Glomerular visceral epithelial cell (primary cell): ENCODE results near the gene ZNF26.
A peak's percentile ranks its signal among the peaks of the same experiment; 100 is the strongest.
"Not testable (repeated sequence)": the region's sequence is repeated elsewhere in the genome, so short reads cannot be mapped to it uniquely, and the experiment has no call there.

Experiments
- DNase-seq: peaks from one replicate; pipeline ENCODE4 v3.0.0-alpha.2; 2016; ENCODE audit errors: extremely low spot score

ZNF26 gene, protein sequence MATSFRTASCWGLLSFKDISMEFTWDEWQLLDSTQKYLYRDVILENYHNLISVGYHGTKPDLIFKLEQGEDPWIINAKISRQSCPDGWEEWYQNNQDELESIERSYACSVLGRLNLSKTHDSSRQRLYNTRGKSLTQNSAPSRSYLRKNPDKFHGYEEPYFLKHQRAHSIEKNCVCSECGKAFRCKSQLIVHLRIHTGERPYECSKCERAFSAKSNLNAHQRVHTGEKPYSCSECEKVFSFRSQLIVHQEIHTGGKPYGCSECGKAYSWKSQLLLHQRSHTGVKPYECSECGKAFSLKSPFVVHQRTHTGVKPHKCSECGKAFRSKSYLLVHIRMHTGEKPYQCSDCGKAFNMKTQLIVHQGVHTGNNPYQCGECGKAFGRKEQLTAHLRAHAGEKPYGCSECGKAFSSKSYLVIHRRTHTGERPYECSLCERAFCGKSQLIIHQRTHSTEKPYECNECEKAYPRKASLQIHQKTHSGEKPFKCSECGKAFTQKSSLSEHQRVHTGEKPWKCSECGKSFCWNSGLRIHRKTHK

DNA sequence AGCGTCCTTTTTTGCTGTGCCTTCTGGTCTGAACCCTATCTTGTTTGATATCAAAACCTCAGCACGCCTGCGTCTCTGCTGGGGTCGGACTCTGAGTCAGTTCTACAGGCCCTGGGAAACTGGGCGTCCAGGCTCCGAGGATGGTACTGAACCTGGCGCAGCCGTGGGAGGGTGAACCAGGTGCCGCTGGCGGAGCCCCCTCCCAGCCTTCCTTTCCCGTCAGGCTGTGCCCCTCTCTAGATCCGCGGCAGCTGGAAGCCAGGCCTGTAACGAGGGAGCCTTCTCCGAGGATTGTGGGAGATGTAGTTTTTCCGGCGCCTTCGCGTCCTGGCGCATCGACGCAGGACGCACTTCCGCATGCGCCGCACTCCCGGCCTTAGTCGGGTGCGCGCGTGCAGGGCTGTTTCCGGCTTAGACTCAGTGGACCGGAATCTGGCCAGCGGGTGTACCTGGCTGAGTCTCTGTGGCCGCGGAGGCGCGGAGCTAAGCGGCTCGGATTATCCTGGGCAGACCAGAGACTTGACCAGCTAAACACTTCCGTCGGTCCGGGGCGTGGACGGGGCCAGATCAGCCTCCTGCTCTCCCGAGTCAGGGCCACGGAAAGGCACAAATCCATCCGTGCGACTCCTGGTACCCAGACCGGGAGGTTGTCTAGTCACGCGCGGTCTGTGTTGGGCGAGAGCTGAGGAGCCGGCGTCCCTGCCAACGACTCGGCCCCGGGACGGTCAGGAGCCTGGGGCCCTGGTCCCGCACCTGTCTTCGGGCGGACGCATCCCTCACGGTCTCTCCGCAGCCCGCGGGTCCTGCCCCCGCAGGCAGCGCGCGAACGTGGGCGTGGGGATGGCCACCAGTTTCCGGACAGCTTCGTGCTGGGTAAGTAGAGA is at the start of gene ZNF26:
TSS of gene ZNF26 (plus strand) at position 367 of the 884 bp plus-strand sequence. CDS start at position 841, 474 bp downstream.
- DNase-seq: peak; percentile 89

DNA sequence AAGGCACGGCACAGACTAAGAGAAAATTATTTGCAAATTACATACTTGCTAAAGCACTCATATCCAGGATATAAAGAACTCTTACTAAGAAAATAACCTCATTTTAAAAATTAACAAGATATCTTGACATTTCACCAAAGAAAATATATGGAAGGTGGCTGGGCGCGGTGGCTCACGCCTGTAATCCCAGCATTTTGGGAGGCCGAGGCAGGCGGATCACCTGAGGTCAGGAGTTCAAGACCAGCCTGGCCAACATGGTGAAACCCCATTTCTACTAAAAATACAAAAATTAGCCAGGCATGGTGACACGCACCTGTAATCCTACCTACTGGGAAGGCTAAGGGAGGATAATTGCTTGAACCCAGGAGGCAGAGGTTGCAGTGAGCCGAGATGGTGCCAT is 49.2 kb upstream of the ZNF26 start:
- DNase-seq: not testable (repeated sequence)

DNA sequence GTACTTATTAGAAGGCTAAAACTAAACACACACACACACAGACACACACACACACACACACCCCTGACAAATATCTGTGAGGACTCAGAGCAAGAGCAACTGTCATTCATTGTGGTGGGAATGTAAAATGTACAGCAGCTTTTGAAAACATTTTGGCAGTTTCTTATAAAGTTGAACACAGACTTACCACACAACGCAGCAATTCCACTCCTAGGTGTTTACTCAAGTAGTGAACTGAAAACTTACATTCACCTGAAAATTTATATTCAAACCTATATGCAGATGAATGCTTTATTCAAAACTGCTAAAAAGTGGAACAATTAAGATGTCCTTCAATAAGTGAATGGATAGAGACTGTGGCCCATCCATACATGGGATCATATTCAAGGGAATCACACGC is 48.7 kb upstream of the ZNF26 start:
- no peak for DNase-seq

DNA sequence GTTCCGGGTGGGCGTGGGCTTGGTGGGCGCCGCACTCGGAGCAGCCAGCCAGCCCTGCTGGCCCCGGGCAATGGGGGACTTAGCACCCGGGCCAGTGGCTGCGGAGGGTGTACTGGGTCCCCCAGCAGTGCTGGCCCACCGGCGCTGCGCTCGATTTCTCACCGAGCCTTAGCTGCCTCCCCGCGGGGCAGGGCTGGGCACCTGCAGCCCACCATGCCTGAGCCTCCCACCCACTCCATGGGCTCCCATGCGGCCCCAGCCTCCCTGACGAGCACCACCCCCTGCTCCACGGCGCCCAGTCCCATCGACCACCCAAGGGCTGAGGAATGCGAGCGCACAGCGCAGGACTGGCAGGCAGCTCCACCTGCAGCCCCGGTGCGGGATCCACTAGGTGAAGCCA is 47.4 kb upstream of the ZNF26 start:
- not testable (repeated sequence) for DNase-seq

DNA sequence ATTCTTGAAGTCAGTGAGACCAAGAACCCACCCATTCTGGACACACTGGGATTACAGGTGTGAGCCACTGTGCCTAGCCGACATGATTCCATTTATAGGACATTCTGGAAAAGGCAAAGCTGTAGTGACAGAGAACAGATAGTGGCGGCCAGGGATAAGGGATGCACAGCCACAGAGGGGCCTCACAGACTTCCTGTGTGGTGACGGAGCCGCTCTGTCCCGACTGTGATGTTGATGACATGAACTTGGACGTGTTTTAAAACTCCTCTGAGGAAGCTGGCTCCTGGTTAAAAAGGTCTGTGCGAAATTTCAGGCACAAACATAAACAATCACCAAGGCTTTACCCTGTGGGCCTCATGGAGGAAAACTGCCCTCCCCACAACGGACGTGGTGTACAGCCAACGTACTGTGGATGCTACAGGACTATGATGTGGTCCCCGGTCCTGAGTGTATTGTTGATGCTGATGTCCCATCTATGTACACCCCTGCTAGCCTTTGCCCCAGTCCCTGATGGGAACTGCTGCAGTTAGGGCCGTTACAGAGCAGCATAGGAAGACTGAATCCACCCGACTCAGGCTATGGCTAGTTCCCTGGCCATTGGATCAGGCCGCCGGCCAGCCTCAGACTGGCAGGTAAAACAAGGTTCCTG is 46.0 kb upstream of the ZNF26 start:
- DNase-seq: no peak

DNA sequence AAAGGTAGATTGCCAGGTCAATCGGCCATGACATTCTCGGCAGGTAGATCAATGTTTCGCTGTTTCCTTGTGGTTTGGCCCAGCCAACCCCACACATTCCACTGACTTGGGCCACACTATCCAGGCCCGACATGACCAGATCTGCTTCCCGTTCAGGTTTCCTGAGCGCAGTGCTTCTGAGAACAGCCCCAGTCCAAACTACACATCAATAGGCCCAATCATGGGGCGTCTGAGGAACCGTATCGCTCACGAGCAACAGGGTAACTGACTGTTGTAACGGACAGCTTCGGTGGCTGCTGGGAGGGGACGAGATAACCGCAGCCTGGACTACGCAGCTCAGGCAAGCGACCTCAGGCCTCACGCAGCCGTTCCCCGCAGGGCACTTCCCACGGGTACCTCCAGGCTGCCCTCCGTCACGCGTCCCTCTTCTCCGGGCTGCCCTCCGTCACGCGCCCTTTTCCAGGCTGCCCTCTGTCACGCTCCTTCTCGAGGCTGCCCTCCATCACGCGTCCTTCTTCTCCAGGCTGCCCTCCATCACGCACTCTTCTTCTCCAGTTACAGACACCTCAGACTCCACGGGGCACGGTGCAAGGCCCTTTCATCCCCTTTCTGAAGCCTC is 44.7 kb upstream of the ZNF26 start:
- no peak for DNase-seq

DNA sequence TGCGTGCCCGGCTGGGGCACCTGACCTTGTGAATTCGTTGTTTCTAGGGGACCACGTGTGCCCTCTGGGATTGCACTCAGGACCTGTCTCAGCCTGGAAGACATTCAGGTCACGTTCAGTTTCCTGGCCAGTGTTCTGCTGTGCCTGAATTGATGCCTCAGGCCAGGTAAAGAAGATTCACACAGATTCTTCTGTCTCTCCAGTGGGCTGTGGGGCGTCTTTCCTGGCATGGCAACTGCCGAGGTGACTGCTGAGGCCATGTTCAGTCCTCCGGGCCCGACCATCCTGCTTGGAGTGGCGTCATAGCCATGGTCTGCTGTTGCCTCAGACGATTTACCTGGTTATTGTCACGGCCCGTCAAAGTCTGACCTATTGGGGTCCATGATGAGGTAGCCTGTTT is 43.6 kb upstream of the ZNF26 start:
- no peak for DNase-seq

DNA sequence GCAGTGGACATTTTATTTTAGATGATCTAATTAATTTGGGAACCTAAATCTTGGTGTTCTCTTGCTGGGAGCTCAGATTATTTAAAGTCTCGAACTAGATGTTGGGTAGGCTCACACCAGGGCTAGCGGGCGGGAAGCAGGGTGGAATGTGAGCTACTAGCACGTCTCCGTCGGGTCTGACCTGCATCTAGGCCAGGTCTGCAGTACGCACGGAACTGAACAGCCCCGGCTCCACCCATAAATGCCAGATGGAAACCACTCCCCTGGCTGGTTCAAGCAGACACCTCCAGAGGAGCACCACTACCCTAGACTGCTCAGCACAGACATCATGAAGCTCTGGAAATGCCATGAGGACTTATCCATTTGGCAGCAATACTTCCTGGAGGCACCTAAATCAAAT is 40.4 kb upstream of the ZNF26 start:
- DNase-seq: no peak

DNA sequence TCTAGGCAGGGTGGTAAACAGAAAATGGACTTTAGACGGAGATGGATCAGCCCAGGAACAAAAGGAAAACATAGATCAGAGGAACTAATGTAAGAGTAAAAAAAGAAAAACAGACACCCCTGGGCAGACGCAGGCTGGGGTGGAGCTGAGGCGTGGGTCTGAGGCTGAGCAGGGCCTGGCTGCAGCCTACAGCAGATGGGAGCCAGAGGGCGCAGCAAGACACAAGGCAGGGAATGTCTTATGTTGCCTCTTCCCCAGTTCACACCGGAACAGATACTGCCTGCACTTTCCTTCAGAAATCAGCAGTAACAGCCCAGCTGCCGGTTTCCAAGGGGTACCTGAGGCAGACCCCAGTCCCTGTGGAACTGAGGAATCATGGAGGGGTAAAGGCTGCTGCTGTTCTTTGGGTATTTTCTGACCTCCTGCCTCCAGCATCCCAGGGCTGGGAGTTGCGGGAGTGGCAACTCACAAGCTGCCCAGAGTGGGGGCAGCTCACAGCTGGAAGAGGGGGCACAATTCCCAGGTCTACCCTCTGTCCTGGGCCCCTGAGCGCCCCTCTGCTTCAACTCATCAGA is 39.8 kb upstream of the ZNF26 start:
- DNase-seq: no peak

DNA sequence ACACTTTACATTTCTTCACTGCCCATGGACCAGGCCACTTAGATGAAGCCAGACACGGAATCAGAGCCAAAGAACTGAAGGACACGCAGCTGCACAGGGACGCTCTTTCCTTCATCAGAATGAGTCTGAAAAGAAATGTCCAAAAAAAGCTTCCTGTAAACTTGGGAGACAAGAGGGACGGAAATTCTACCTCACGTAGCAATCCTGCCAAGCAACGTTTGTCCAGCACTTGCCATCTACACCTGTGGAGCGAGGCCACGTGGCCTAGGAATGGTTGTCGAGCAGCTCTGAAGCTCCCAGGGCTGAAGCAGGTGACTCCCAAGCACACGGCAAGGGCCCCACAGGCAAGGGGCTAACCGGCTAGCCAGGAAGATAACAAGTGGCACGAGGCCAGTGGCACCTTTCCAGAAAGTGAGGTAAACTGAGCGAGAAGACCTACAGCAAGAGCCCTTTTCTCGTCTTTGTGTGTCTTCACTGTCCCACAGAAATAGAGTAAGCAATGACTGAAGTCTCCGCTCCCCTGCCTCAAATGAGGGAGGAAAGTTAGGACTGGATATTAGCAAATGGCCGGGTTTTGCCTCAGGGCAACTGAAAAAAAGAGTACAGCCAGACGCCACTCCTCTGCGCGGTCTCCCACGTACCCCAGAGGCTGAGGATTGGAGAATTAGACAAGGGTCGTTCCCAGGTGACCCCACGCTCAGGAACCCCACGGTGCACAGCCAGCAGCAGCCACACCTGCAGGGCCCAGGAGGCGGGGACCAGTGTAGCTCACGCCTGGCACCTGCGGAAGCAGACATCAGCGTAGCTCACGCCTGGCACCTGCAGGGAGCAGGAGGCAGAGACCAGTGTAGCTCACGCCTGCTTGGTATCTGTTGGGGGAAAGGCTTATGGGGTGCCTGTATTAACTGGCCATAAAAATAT is 37.8 kb upstream of the ZNF26 start:
- DNase-seq: no peak

DNA sequence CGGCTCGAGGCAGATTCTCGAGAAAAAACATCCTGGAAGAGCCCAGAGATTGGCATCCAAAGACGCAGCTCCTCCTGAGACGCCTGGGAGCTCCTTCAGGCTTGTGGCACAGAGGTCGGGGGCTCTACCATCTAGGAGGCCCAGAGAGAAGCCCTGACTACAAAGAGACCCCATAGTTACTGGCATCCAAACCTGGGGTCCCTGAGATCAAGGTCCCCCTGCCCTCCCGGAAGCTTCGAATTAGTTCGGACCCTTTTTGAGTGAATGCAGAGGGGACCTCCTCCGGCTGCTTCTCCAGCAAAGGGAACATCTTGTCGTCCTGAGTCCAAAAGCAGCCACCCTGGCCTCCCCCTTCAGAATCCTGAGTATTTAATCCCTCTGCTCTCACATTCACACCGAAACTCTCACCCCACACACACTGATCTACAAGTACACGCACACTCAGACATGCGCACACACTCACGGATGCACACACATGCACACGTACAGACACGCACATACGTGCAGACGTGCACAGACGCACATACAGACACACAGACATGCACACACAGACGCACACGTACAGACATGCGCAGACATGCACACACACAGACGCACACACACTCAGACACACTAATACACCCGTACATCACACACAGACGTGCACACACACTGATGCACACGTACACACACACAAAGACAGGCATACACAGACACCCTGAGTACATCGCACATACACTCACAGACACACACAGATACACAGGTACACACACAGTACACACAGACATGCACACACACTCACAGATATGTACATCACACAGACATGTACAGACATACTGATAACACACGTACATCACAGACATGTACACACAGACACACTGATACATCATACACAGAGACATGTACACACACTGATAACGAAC is 36.0 kb upstream of the ZNF26 start:
- DNase-seq: no peak

DNA sequence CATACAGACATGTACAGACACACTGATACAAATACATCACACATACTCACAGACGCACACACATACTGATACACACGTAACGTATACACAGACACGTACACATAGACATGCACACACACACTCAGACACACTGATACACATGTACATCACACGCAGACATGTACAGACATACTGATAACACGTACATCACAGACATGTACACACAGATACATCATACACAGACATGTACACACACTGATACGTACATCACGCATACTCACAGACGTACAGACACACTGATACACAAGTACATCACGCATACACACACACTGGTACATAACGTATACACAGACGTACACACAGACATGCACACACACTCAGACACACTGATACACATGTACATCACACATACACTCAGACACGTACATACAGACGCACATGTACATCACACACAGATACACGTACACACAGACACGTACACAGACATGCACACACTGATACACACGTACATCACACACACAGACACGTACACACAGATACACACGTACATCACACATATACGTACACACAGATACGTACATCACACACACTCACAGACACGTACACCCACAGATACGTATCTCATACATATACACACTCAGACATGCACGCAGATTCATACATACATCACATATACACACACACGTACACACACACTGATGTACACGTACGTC is 35.2 kb upstream of the ZNF26 start:
- DNase-seq: no peak

DNA sequence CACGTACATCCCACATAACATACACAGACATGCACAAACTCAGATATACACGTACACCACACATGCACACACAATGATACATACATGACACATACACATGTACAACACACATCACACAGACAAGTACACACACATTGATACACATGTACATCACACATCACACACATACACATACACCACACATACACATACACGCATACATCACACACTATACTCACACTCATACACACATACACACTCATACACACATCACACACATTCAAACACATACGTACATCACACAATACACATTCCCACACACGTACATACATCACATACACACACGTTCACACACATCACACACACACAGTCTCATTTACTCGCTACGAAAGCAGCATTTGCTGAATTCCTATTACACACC is 34.5 kb upstream of the ZNF26 start:
- no peak for DNase-seq

DNA sequence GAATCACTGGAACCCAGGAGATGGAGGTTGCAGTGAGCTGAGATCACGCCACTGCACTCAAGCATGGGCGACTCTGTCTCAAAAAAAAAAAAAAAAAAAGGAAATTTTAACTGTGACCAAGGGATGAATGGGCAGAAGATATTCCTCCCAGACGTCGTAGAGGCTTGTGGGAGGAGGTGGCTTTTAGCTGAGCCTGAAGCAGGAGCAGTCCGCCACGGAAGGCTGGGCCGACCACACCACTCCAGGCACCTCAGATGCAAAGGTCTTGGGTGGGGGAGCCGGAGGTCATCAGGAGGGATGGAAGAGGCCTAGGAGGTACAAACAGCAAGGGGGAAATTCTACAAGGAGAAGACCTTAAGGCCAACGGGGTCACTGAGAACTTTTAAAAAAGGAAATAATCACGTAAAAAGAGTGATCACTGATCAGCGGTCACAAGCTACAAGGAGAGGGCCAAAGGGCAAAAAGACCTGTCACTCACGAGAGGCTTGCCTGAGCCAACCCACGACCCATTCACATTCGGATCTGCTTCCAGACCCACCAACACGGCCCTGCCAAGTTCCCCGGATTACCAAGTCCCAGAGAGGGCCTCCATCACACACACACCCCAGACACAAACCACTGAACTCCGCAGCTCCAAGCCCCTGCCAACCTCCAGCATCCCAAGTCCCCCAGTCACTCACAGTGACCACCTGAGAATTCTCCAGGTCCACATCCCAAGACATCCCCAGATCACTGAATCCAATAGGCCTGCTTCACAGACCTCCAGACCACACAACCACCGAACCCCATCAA is 33.6 kb upstream of the ZNF26 start:
- no peak for DNase-seq

DNA sequence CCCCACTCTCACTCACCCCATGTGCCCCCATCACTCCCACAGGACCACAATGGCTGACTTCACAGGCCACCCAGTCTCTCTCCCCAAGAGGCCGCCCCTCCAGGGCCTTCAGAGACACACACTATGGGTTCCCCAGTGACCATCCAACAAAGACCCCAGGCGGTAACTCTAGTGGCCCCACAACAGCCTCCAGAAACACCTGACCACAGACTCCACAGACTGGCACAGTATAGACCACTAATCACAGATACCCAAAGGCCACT is 33.1 kb upstream of the ZNF26 start:
- DNase-seq: no peak

DNA sequence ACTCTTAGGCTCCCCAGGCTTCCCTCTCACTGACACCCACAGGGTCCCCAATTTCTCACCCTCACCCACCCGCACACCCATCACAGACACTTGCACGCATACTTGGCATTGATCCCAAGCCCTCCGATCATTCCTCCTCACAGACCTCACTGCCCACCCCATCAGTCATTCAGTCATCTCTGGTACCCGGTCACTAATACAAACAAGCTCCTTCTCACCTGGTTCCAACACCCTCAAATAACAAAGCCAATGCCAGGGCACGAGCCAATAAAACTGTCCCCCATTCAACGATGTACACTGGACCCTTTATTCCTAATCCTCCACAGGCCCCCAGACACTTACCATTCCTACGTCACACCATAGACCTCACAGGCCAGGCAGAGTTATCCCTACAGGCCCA is 32.4 kb upstream of the ZNF26 start:
- DNase-seq: no peak

DNA sequence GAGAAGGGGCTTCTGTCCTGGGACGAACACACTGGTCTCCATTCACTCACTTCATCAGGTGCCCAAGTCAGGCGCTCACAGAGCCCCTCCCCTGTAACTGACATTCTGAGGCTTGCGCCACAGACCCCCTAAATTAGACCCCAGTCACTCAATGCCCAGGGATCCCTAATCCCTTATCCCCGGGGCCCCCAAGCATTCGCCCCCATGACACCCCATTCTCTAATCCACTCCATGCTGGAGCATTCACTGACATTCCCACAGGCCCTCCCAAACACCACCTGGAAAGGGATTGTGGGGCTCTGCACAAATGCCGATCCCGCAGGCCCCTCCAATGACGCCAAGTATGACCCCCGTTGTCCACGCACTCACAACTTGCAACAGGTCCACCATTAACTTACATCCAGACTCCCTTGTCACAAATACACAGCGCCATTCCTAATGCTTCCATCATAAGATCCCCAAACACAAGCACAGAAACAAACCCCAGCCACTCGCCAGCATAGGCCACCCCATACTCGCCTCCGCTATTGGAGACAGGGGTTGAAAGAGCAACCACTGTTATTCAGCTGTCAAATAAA is 31.6 kb upstream of the ZNF26 start:
- no peak for DNase-seq
